Muscle of back (tissue), 11 donors: ENCODE data around the gene PANK4. TPM values are rescaled to one million over a fixed set of nuclear protein-coding genes. Genes with fewer than 3 reads are reported as not detected.
A peak's percentile ranks its signal among the peaks of the same experiment; 100 is the strongest.
"Not testable (repeated sequence)": the region's sequence is repeated elsewhere in the genome, so short reads cannot be mapped to it uniquely, and the experiment has no call there.

ENCODE experiments used
- DNase-seq, 3 donors: peaks; one replicate each; pipeline versions ENCODE4 v3.0.0 to v3.0.0-alpha.2; 2013
- polyA plus RNA-seq, 10 donors: library from polyadenylated mRNA; unstranded; fragments of 120-200 nt; gene quantifications; one replicate each; pipeline ENCODE4 v1.2.1, GENCODE V29; 2013; ENCODE audit not compliant: insufficient read length in 10 of 10

Gene PANK4
- polyA plus RNA-seq, 10 donors = 18.3 to 22.5 (median 21.1) TPM

- DNase-seq = no peak
Observed at GRCh38 chr1:2559509-2560298, 33.3 kb upstream of the PANK4 start.

GRCh38 chr1:2558861-2559260 is 32.5 kb upstream of the PANK4 start:
- no peak for DNase-seq

- no peak for DNase-seq
Observed at GRCh38 chr1:2558420-2558819, 32.0 kb upstream of the PANK4 start.

GRCh38 chr1:2557482-2558400 is 31.3 kb upstream of the PANK4 start:
- DNase-seq = no peak

GRCh38 chr1:2556678-2557481 is 30.5 kb upstream of the PANK4 start:
- no peak for DNase-seq

- peak in 1 of 3 donors; percentile 89 for DNase-seq
Observed at GRCh38 chr1:2556277-2556677, 29.9 kb upstream of the PANK4 start, which contains the start of gene TNFRSF14. TSS of gene TNFRSF14 (plus strand) at chr1:2556371. CDS start at chr1:2556665, 294 bp downstream.

GRCh38 chr1:2555634-2556276 is 29.4 kb upstream of the PANK4 start:
- peak in 1 of 3 donors; percentile 71 for DNase-seq

GRCh38 chr1:2554621-2555387 is 28.4 kb upstream of the PANK4 start:
- peak in 1 of 3 donors; percentile 69 for DNase-seq

- no peak for DNase-seq
Observed at GRCh38 chr1:2553871-2554620, 27.6 kb upstream of the PANK4 start.

GRCh38 chr1:2553076-2553475 is 26.7 kb upstream of the PANK4 start:
- DNase-seq = not testable (repeated sequence)

GRCh38 chr1:2552189-2552588 is 25.8 kb upstream of the PANK4 start:
- no peak for DNase-seq

- DNase-seq = not testable (repeated sequence)
Observed at GRCh38 chr1:2551544-2551943, 25.1 kb upstream of the PANK4 start.

GRCh38 chr1:2550309-2550861 is 24.0 kb upstream of the PANK4 start:
- not testable (repeated sequence) for DNase-seq

GRCh38 chr1:2549367-2550029 is 23.1 kb upstream of the PANK4 start:
- DNase-seq = not testable (repeated sequence)

- peak; percentile 59 to 89 (median 79) for DNase-seq
Observed at GRCh38 chr1:2548068-2548589, 21.7 kb upstream of the PANK4 start.

- DNase-seq = no peak
Observed at GRCh38 chr1:2547210-2548067, 21.0 kb upstream of the PANK4 start.

GRCh38 chr1:2546515-2547209 is 20.3 kb upstream of the PANK4 start:
- DNase-seq = peak in 2 of 3 donors; percentile 66 to 89
